GM12892 (cell line): ENCODE results near the gene TYW1B.

ENCODE experiments used
- POLR2A ChIP-seq: IDR thresholded peaks from 2 replicates; pipeline ENCODE4 v1.6.1; 2011; ENCODE audit warnings: low read depth, low read length, control low read depth
- POLR2AphosphoS5 ChIP-seq: IDR thresholded peaks from 2 replicates; pipeline ENCODE4 v1.6.1; 2011; ENCODE audit warnings: low read depth, low read length, control low read depth
- TAF1 ChIP-seq: IDR thresholded peaks from 2 replicates; pipeline ENCODE4 v1.6.1; 2011; ENCODE audit warnings: low read depth, mild to moderate bottlenecking, control low read depth, low read length, borderline replicate concordance

DNA sequence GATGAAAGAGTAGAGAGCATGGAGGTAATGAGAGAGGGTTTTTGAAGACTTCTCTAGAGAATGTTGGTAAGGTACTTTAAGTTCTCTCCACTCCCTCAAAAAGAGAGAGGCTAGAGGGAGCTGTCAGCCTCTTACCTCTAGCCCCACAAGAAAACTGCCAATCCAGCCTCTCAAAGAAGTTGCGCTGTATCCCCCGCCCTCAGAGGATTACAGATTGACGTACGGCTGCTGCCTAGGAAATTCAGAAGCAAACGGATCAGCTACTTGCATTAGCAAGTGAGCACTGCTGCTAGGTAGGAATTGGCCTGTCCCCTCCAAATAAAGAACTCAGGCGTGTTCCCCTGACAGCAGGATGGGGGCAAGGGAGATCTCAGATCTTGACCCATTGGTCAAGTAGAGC, 34.2 kb downstream of the TYW1B start:
- TF ChIP-seq POLR2A, result no peak
- no peak for TF ChIP-seq POLR2AphosphoS5
- TF ChIP-seq TAF1, result no peak
